ENCODE measurements around the gene CTNNA1. TPM values are rescaled to one million over a fixed set of nuclear protein-coding genes. Genes with fewer than 3 reads are reported as not detected.

The CTNNA1 gene
- polyA plus RNA-seq, 1 donor (not counting 4 experiments of a cell fraction or from before 2014, with no cell fraction given): 119 TPM

- no peak overlapping the region for H3K27ac ChIP-seq (ENCODE audit: control insufficient read depth, insufficient read depth, low read length)
- H3K9me1 ChIP-seq (ENCODE audit: control insufficient read depth, extremely low read depth, insufficient read depth, low read length): no peaks in the 10 kb centered on the region
- H3K4me1 ChIP-seq (ENCODE audit: control insufficient read depth, extremely low read depth, insufficient read depth, low read length): no peaks in the 10 kb centered on the region
- TF ChIP-seq CTCF (optimal IDR thresholded peaks at IDR 0.05 in 1 of 3, IDR thresholded peaks at IDR 0.05 in 1 of 3, conservative IDR thresholded peaks at IDR 0.05 in 1 of 3; ENCODE audit: extremely low read depth in 1 of 3, insufficient read depth in 2 of 3, low read length in 3 of 3): no peak
- no peak for TF ChIP-seq EZH2 (IDR thresholded peaks at IDR 0.05; ENCODE audit: low read length)
- FAIRE-seq (no peak), DNase-seq (ENCODE audit: low read depth, low spot score) (no peak)
- no peak overlapping the region for H3K9ac ChIP-seq (ENCODE audit: control insufficient read depth, extremely low read depth, insufficient read depth, low read length)
- H3K36me3 ChIP-seq (ENCODE audit: control insufficient read depth in 2 of 2, extremely low read depth in 1 of 2, insufficient read depth in 2 of 2, low read length in 2 of 2): peaks cover 2 to 3% of the 10 kb centered on the region in 2 experiments
- no peaks in the 10 kb centered on the region for H3K79me2 ChIP-seq (ENCODE audit: control insufficient read depth, insufficient read depth, low read length)
- H2AFZ ChIP-seq (ENCODE audit: control insufficient read depth, low read length): no peak overlapping the region
- no peak overlapping the region for H3K4me3 ChIP-seq (ENCODE audit: control insufficient read depth in 2 of 3, extremely low read depth in 1 of 3, insufficient read depth in 2 of 3, low read depth in 1 of 3, low read length in 3 of 3)
- no peaks in the 10 kb centered on the region for H4K20me1 ChIP-seq (ENCODE audit: control insufficient read depth, extremely low read depth, insufficient read depth, low read length)
- no peak overlapping the region for H3K4me2 ChIP-seq (ENCODE audit: control insufficient read depth, extremely low read depth, insufficient read depth, low read depth, low read length)
- no peaks in the 10 kb centered on the region for H3K9me3 ChIP-seq (ENCODE audit: control insufficient read depth, low read depth, low read length)
- no peaks in the 10 kb centered on the region for H3K27me3 ChIP-seq (ENCODE audit: control insufficient read depth, extremely low read depth, insufficient read depth, low read length)
- dilution Hi-C loops (cut with MboI; ENCODE audit: extremely low pct_ligation_motif_present, low sequenced_read_pairs): no loop called here
These were observed 214.7 kb downstream of the CTNNA1 start for GRCh38 chr5:138967791-138968448.

GRCh38 chr5:138968601-138969000, 215.4 kb downstream of the CTNNA1 start:
- Histone ChIP-seq H3K27me3 (ENCODE audit: control insufficient read depth, extremely low read depth, insufficient read depth, low read length) (no peaks in the 10 kb centered on the region), H3K4me2 (ENCODE audit: control insufficient read depth, extremely low read depth, insufficient read depth, low read depth, low read length) (no peak overlapping the region), H3K9me1 (ENCODE audit: control insufficient read depth, extremely low read depth, insufficient read depth, low read length) (no peaks in the 10 kb centered on the region), H4K20me1 (ENCODE audit: control insufficient read depth, extremely low read depth, insufficient read depth, low read length) (no peaks in the 10 kb centered on the region), H3K27ac (ENCODE audit: control insufficient read depth, insufficient read depth, low read length) (no peak overlapping the region), H3K4me1 (ENCODE audit: control insufficient read depth, extremely low read depth, insufficient read depth, low read length) (no peaks in the 10 kb centered on the region), H2AFZ (ENCODE audit: control insufficient read depth, low read length) (no peak overlapping the region), H3K4me3 (ENCODE audit: control insufficient read depth in 2 of 3, extremely low read depth in 1 of 3, insufficient read depth in 2 of 3, low read depth in 1 of 3, low read length in 3 of 3) (no peak overlapping the region), H3K36me3 (ENCODE audit: control insufficient read depth in 2 of 2, extremely low read depth in 1 of 2, insufficient read depth in 2 of 2, low read length in 2 of 2) (peaks cover 2 to 3% of the 10 kb centered on the region in 2 experiments), H3K79me2 (ENCODE audit: control insufficient read depth, insufficient read depth, low read length) (no peaks in the 10 kb centered on the region), H3K9me3 (ENCODE audit: control insufficient read depth, low read depth, low read length) (no peaks in the 10 kb centered on the region), H3K9ac (ENCODE audit: control insufficient read depth, extremely low read depth, insufficient read depth, low read length) (no peak overlapping the region)
- no peak for TF ChIP-seq CTCF (optimal IDR thresholded peaks at IDR 0.05 in 1 of 3, IDR thresholded peaks at IDR 0.05 in 1 of 3, conservative IDR thresholded peaks at IDR 0.05 in 1 of 3; ENCODE audit: extremely low read depth in 1 of 3, insufficient read depth in 2 of 3, low read length in 3 of 3)
- TF ChIP-seq EZH2 (IDR thresholded peaks at IDR 0.05; ENCODE audit: low read length): no peak
- FAIRE-seq (no peak), DNase-seq (ENCODE audit: low read depth, low spot score) (no peak)
- dilution Hi-C loops (cut with MboI; ENCODE audit: extremely low pct_ligation_motif_present, low sequenced_read_pairs): no loop called here

All from keratinocyte (primary cell).